CD4-positive, alpha-beta memory T cell (primary cell): Measurements from ENCODE around the gene LRP11. TPM values are rescaled to one million over a fixed set of nuclear protein-coding genes. Genes with fewer than 3 reads are reported as not detected.
"Not testable (repeated sequence)": the region's sequence is repeated elsewhere in the genome, so short reads cannot be mapped to it uniquely, and the experiment has no call there.

Source experiments
- CTCF ChIA-PET: fragments of 350-600 bp; sonication (Branson Sonifier 250); formaldehyde crosslinking; loops from one replicate; lab custom pipeline; 2021; ENCODE audit warnings: inconsistent platforms; ENCODE audit not compliant: partially characterized antibody; lab: Charles Lee
- POLR2A ChIA-PET: fragments of 350-600 bp; sonication (Branson Sonifier 250); formaldehyde crosslinking; loops from one replicate; lab custom pipeline; 2021; ENCODE audit not compliant: partially characterized antibody; lab: Charles Lee
- DNase-seq, 5 donors: peaks; one replicate each; pipeline versions ENCODE4 v3.0.0 to v3.0.0-alpha.2; 2020 to 2022; ENCODE audit warnings: mixed read lengths in 1 of 5
- H3K27ac ChIP-seq: one replicate; pipeline ENCODE4 v1.7.0; 2013; ENCODE audit warnings: low read depth, low read length
- H3K27me3 ChIP-seq: 2 replicates; pipeline ENCODE4 v1.7.0; 2013; ENCODE audit warnings: mild to moderate bottlenecking, low read length, moderate library complexity; ENCODE audit not compliant: insufficient read depth
- H3K36me3 ChIP-seq: 2 replicates; pipeline ENCODE4 v1.7.0; 2013; ENCODE audit warnings: mild to moderate bottlenecking, low read length, moderate library complexity; ENCODE audit not compliant: insufficient read depth
- H3K4me1 ChIP-seq: 2 replicates; pipeline ENCODE4 v1.7.0; 2013; ENCODE audit warnings: mild to moderate bottlenecking, low read length, moderate library complexity; ENCODE audit not compliant: insufficient read depth
- H3K4me3 ChIP-seq, 2 donors: one replicate each; pipeline ENCODE4 v1.7.0; 2013; ENCODE audit warnings: low read length in 2 of 2, mild to moderate bottlenecking in 1 of 2
- H3K9me3 ChIP-seq, 2 donors: one replicate each; pipeline ENCODE4 v1.7.0; 2013; ENCODE audit warnings: low read length in 2 of 2, control low read depth in 1 of 2; ENCODE audit not compliant: control insufficient read depth in 1 of 2
- H3K27ac Mint-ChIP-seq, 7 donors: one replicate each; pipeline ENCODE4 v1.8.0; 2020 to 2021; ENCODE audit warnings: mixed read lengths in 7 of 7, mild to moderate bottlenecking in 6 of 7, inconsistent platforms in 3 of 7, moderate library complexity in 3 of 7
- H3K27me3 Mint-ChIP-seq, 2 donors: one replicate each; pipeline ENCODE4 v1.8.0; 2020 to 2021; ENCODE audit warnings: mixed read lengths in 2 of 2
- H3K36me3 Mint-ChIP-seq, 2 donors: one replicate each; pipeline ENCODE4 v1.8.0; 2020 to 2021; ENCODE audit warnings: mixed read lengths in 2 of 2, inconsistent platforms in 1 of 2, mild to moderate bottlenecking in 1 of 2
- H3K4me1 Mint-ChIP-seq, 4 donors: one replicate each; pipeline ENCODE4 v1.8.0; 2020 to 2021; ENCODE audit warnings: mixed read lengths in 4 of 4, mild to moderate bottlenecking in 1 of 4
- H3K4me3 Mint-ChIP-seq, 8 donors: one replicate each; pipeline ENCODE4 v1.8.0; 2020 to 2021; ENCODE audit warnings: mixed read lengths in 8 of 8, mild to moderate bottlenecking in 7 of 8, moderate library complexity in 6 of 8, inconsistent platforms in 3 of 8
- H3K9me3 Mint-ChIP-seq, 8 donors: one replicate each; pipeline ENCODE4 v1.8.0; 2020 to 2021; ENCODE audit warnings: mixed read lengths in 8 of 8, mild to moderate bottlenecking in 5 of 8, inconsistent platforms in 3 of 8, moderate library complexity in 1 of 8
- intact Hi-C: fragments of 100-400 bp; cut with micrococcal nuclease; formaldehyde crosslinking; loops from one replicate; pipeline ENCODE4 v1.15.1; 2023
- polyA plus RNA-seq, 2 donors: library from polyadenylated mRNA; unstranded; fragments of 300-500 nt; fragmentation: Illumina TruSeq; gene quantifications; one replicate each; pipeline ENCODE4 v1.2.3, GENCODE V29; 2021
- total RNA-seq, 2 experiments: library from RNA; stranded (reverse); gene quantifications; one replicate each; pipeline ENCODE4 v1.2.3, GENCODE V29; 2021

Gene LRP11, protein sequence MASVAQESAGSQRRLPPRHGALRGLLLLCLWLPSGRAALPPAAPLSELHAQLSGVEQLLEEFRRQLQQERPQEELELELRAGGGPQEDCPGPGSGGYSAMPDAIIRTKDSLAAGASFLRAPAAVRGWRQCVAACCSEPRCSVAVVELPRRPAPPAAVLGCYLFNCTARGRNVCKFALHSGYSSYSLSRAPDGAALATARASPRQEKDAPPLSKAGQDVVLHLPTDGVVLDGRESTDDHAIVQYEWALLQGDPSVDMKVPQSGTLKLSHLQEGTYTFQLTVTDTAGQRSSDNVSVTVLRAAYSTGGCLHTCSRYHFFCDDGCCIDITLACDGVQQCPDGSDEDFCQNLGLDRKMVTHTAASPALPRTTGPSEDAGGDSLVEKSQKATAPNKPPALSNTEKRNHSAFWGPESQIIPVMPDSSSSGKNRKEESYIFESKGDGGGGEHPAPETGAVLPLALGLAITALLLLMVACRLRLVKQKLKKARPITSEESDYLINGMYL
- total RNA-seq (1 to 10 TPM; 3.6 to 5.6 TPM), polyA plus RNA-seq (1 to 10 TPM; 1.2 to 2.3 TPM)

DNA sequence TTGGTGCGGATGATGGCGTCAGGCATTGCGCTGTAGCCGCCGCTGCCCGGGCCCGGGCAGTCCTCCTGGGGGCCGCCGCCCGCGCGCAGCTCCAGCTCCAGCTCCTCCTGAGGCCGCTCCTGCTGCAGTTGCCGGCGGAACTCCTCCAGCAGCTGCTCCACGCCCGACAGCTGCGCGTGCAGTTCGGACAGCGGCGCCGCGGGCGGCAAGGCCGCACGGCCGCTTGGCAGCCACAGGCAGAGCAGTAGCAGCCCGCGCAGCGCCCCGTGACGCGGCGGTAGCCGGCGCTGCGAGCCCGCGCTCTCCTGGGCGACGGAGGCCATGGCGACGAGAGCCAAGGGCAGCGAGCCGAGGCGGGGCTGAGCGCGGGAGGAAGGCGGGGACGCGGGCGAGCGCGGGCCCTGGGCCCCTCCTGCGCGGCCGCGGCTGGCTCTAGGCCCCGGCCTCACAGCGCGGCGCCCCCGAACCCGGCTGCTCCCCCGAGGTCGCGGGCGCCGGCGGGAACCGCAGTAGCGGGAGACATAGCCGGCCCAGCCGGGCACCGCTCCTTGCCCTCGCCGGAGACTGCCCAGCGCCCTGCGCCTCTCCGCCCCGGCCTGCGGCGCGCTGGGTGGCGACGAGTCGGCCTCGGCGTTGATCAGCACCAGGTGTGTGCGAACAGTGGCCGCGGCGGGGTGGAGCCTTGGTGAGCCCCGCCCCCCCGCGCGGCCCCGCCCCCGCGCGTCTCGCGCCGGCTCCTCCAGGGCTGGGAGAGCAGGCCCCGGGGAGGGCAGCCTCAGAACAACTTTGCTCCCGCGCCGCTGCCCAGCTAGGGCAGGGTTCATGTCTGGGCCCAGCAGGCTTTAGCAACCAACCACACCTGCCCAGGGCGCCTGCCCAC is at the start of gene LRP11:
LRP11 (minus strand) TSS at position 662 of the 880 bp plus-strand sequence; CDS start at position 323, 339 bp downstream.
- CTCF ChIA-PET = interaction anchor here (0.9 to 2.3 kb wide), 4 partner anchors 13 to 29 kb away, joined by 3 to 9 read pairs (median 4); no protein-coding TSS in a partner anchor
- peak within 1 kb of the TSS; percentile 29 for H3K27ac ChIP-seq
- DNase-seq = peak; percentile 80 to 89 (median 85)
- Mint-ChIP-seq H3K36me3 (peaks cover 0 to 2% of the 10 kb centered on the region in 2 donors), H3K4me3 (peak within 1 kb of the TSS; percentile 77 to 93 (median 84)), H3K27ac (peak within 1 kb of the TSS; percentile 29 to 92 (median 79)), H3K9me3 (no peaks in the 10 kb centered on the region), H3K27me3 (peaks cover 0 to 5% of the 10 kb centered on the region in 2 donors), H3K4me1 (peaks cover 3 to 23% (median 10%) of the 10 kb centered on the region in 4 donors)
- no peaks in the 10 kb centered on the region for H3K27me3 ChIP-seq
- intact Hi-C loops = loop anchor here (1.0 to 2.0 kb wide), 4 partner anchors 24 to 318 kb away; partner anchors contain the start of genes NUP43, PPIL4 and RAET1G
- peak within 1 kb of the TSS; percentile 20 to 73 for H3K4me3 ChIP-seq
- POLR2A ChIA-PET = interaction anchor here (1.2 kb wide), 1 partner anchor 146 kb away, joined by 3 read pairs; the partner anchor contains the start of gene LATS1
- no peaks in the 10 kb centered on the region for H3K9me3 ChIP-seq
- H3K4me1 ChIP-seq = peaks cover 13% of the 10 kb centered on the region
- H3K36me3 ChIP-seq = no peaks in the 10 kb centered on the region

DNA sequence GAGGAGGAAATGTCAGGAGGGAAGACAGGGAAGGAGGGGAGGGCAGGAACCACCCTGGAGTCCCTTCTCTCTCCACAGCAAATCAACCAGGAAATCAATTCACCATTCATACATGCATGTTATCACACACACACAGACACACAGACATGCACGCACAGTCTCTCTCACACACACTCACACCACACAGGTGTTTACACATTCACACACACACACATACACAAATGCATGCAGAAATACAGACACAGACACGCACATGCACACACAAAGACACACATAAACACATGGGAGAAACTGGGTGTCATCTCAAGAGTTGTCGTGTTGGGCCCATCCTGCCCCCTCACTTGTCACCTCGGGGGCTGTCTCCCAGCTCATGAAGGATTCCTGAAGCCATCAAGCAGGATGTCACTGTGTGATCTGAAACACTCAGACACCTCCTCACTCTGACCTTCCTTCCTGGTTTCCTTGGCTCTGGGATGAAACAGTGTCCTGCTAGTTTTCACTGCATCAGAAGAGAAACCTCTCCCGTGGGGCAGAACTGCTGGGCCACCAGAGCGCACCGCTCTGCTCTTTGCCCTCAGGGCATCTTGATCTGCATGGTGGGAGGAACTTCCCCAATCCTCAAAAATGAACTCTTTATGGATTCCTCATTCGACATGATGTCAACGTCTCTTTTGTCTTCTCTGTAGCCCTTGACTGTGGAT is 49.5 kb upstream of the LRP11 start:
- no peaks in the 10 kb centered on the region for H3K36me3 ChIP-seq
- no peaks in the 10 kb centered on the region for H3K27me3 ChIP-seq
- Mint-ChIP-seq H3K36me3 (peaks cover 0 to 4% of the 10 kb centered on the region in 2 donors), H3K27ac (no peak overlapping the region), H3K27me3 (peaks cover 14 to 22% of the 10 kb centered on the region in 2 donors), H3K9me3 (peaks cover 0 to 8% (median 4%) of the 10 kb centered on the region in 8 donors), H3K4me3 (no peak overlapping the region), H3K4me1 (no peaks in the 10 kb centered on the region)
- POLR2A ChIA-PET = no interaction called here
- H3K4me3 ChIP-seq = no peak overlapping the region
- H3K9me3 ChIP-seq = no peaks in the 10 kb centered on the region
- H3K27ac ChIP-seq = no peak overlapping the region
- CTCF ChIA-PET = interaction anchor here (0.8 kb wide), 1 partner anchor 11 kb away, joined by 3 read pairs; no protein-coding TSS in a partner anchor
- intact Hi-C loops = no loop called here
- DNase-seq = no peak
- H3K4me1 ChIP-seq = no peaks in the 10 kb centered on the region

DNA sequence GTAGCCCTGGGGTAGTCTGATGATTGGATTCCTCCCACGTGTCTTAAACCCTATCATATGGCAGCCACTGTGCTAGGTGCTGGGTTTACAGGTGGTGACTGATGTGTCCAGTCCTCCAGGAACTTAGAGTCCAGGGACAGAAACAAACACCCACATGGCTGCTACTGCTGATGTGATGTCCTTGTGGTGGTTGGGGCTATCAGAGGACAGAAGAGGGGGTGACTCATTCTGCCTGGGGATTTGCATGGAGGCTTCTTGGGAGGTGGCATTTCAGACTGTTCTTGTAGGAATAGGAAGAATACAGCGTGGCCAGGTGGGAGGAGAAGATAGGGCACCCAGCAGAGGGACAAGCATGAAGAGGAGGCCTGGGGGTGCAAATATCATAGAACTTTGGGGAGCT is 48.9 kb upstream of the LRP11 start:
- intact Hi-C loops = no loop called here

DNA sequence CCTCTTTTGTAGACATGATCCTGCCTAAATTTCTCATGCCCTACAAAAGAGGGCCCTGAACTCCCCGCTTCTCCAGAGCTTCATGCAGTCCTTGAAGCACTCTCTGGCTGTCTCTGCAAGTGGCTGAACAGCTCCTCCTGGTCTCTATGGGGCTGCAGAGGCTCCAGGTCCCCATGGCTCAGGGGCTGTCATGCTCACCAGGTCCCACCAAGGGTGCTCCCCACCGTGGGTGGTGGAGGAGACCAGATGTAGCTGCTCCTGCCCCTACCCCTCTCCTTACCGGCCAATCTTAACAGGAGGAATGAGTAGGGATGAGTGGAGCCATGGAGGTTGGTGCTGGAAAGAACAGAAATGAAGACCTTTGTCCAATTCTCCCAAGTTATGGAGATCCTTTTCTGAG is 48.5 kb upstream of the LRP11 start:
- POLR2A ChIA-PET, H3K27me3 ChIP-seq, H3K4me1 Mint-ChIP-seq, H3K4me3 ChIP-seq, H3K27ac ChIP-seq, H3K4me3 Mint-ChIP-seq, DNase-seq, intact Hi-C loops, CTCF ChIA-PET, H3K9me3 ChIP-seq, H3K27ac Mint-ChIP-seq, H3K36me3 ChIP-seq, H3K4me1 ChIP-seq, H3K36me3 Mint-ChIP-seq: not testable (repeated sequence)
- Mint-ChIP-seq H3K27me3 (peaks cover 12 to 26% of the 10 kb centered on the region in 2 donors), H3K9me3 (peaks cover 0 to 16% (median 12%) of the 10 kb centered on the region in 8 donors)

More for the DNA sequence above, 48.9 kb upstream of the LRP11 start:
- Mint-ChIP-seq H3K4me3 (no peak overlapping the region), H3K36me3 (peaks cover 2 to 4% of the 10 kb centered on the region in 2 donors), H3K9me3 (peaks cover 0 to 12% (median 8%) of the 10 kb centered on the region in 8 donors), H3K27me3 (peaks cover 12 to 24% of the 10 kb centered on the region in 2 donors), H3K4me1 (no peaks in the 10 kb centered on the region), H3K27ac (no peak overlapping the region)
- ChIA-PET CTCF (no interaction called here), POLR2A (no interaction called here)
- Histone ChIP-seq H3K9me3 (no peaks in the 10 kb centered on the region), H3K27me3 (no peaks in the 10 kb centered on the region), H3K4me1 (no peaks in the 10 kb centered on the region), H3K36me3 (no peaks in the 10 kb centered on the region), H3K27ac (no peak overlapping the region), H3K4me3 (no peak overlapping the region)
- DNase-seq = no peak

DNA sequence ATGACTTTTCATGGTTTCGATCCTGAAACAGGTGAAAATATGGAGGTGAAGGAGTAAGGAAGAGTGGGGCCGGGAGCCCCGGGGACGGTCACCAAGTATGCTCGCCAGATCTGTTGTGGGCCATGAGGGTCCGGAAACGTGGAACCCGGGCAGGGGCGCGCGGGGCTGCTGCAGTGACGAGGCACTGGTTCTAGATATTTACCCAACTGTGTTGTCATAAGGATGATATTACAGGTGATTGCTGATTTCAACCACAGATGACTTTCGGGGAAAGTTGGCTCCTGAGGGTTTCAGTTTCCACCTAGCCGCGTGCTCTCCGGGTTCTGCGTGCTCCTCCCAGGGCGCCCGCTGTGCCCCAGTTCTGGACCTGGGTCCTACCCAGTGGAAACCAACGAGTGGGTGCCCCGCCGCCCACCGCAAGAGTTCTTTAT is 46.6 kb upstream of the LRP11 start:
- H3K4me3 ChIP-seq = no peak overlapping the region
- Mint-ChIP-seq H3K36me3 (peaks cover 4 to 5% of the 10 kb centered on the region in 2 donors), H3K4me1 (no peaks in the 10 kb centered on the region), H3K27me3 (peaks cover 13 to 25% of the 10 kb centered on the region in 2 donors), H3K9me3 (peaks cover 0 to 19% (median 13%) of the 10 kb centered on the region in 8 donors), H3K27ac (no peak overlapping the region), H3K4me3 (no peak overlapping the region)
- H3K27ac ChIP-seq = no peak overlapping the region
- CTCF ChIA-PET = no interaction called here
- no peaks in the 10 kb centered on the region for H3K9me3 ChIP-seq
- H3K36me3 ChIP-seq = no peaks in the 10 kb centered on the region
- DNase-seq = no peak
- intact Hi-C loops = no loop called here
- no peaks in the 10 kb centered on the region for H3K4me1 ChIP-seq
- POLR2A ChIA-PET = no interaction called here
- no peaks in the 10 kb centered on the region for H3K27me3 ChIP-seq

DNA sequence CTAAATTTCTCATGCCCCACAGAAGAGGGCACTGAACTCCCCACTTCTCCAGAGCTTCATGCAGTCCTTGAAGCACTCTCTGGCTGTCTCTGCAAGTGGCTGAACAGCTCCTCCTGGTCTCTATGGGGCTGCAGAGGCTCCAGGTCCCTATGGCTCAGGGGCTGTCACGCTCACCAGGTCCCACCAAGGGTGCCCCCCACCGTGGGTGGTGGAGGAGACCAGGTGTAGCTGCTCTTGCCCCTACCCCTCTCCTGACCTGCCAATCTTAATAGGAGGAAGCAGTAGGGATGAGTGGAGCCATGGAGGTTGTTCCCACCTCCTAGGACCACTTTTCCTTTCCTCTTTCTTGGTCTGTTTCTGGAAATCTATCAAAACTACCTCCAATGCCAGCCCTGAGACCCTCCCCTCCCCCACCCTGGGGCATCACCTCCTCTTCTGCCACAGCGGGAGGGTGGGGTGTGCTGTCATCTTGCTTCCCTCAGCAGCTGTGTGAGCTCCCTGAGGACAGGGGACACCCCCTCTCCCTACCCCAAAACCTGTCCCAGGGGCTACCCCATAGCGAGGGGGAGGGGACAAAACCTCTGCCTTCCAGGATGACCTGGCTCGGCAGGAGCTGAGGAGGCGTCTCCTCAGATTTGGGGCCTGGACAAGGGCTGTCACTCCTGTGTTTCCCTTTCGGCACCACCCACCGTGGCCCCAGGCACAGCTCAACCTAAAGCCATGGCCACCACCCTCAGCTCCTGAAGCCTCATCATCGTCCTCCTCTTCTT is 45.7 kb upstream of the LRP11 start:
- POLR2A ChIA-PET = no interaction called here
- Histone ChIP-seq H3K4me1 (no peaks in the 10 kb centered on the region), H3K9me3 (no peaks in the 10 kb centered on the region), H3K36me3 (no peaks in the 10 kb centered on the region), H3K27me3 (no peaks in the 10 kb centered on the region), H3K27ac (no peak overlapping the region), H3K4me3 (no peak overlapping the region)
- DNase-seq = no peak
- Mint-ChIP-seq H3K4me3 (no peak overlapping the region), H3K4me1 (no peaks in the 10 kb centered on the region), H3K27ac (no peak overlapping the region), H3K9me3 (peaks cover 0 to 19% (median 13%) of the 10 kb centered on the region in 8 donors), H3K27me3 (peaks cover 13 to 25% of the 10 kb centered on the region in 2 donors), H3K36me3 (peaks cover 4 to 5% of the 10 kb centered on the region in 2 donors)
- CTCF ChIA-PET = no interaction called here
- intact Hi-C loops = no loop called here
